HCEC 1CT (cell line): ENCODE measurements around the gene AIMP1.
A peak's percentile ranks its signal among the peaks of the same experiment; 100 is the strongest.
"Not testable (repeated sequence)": the region's sequence is repeated elsewhere in the genome, so short reads cannot be mapped to it uniquely, and the experiment has no call there.

Experiments used
- DNase-seq: peaks from one replicate; pipeline ENCODE4 v3.0.0-alpha.2; 2017

AIMP1 gene

GRCh38 chr4:106312997-106313522 is 3.3 kb upstream of the AIMP1 start:
- no peak for DNase-seq

- no peak for DNase-seq
Measured at GRCh38 chr4:106314960-106315359, 1.4 kb upstream of the AIMP1 start.

- DNase-seq = peak; percentile 29
Measured at GRCh38 chr4:106315476-106315967, 828 bp upstream of the AIMP1 start.

GRCh38 chr4:106316773-106317409 is 541 bp downstream of the AIMP1 start:
- DNase-seq = no peak

- no peak for DNase-seq
Measured at GRCh38 chr4:106317815-106318214, 1.5 kb downstream of the AIMP1 start.

- DNase-seq = no peak
Measured at GRCh38 chr4:106318511-106318910, 2.2 kb downstream of the AIMP1 start.

- DNase-seq = no peak
Measured at GRCh38 chr4:106320235-106320634, 3.9 kb downstream of the AIMP1 start.

GRCh38 chr4:106321168-106321567 is 4.8 kb downstream of the AIMP1 start:
- not testable (repeated sequence) for DNase-seq

- not testable (repeated sequence) for DNase-seq
Measured at GRCh38 chr4:106321814-106322213, 5.5 kb downstream of the AIMP1 start.

- DNase-seq = no peak
Measured at GRCh38 chr4:106323119-106323518, 6.8 kb downstream of the AIMP1 start.

- no peak for DNase-seq
Measured at GRCh38 chr4:106325800-106326199, 9.4 kb downstream of the AIMP1 start.

GRCh38 chr4:106329041-106329618 is 12.8 kb downstream of the AIMP1 start:
- DNase-seq = peak; percentile 38

GRCh38 chr4:106333186-106333585 is 16.8 kb downstream of the AIMP1 start:
- no peak for DNase-seq

- no peak for DNase-seq
Measured at GRCh38 chr4:106334741-106335470, 18.6 kb downstream of the AIMP1 start.

GRCh38 chr4:106336618-106337017 is 20.3 kb downstream of the AIMP1 start:
- no peak for DNase-seq

- DNase-seq = no peak
Measured at GRCh38 chr4:106337916-106338315, 21.6 kb downstream of the AIMP1 start.

- no peak for DNase-seq
Measured at GRCh38 chr4:106338671-106339070, 22.3 kb downstream of the AIMP1 start.

- DNase-seq = no peak
Measured at GRCh38 chr4:106339431-106339830, 23.1 kb downstream of the AIMP1 start.

GRCh38 chr4:106340774-106341173 is 24.4 kb downstream of the AIMP1 start:
- DNase-seq = no peak

- DNase-seq = no peak
Measured at GRCh38 chr4:106343865-106344646, 27.7 kb downstream of the AIMP1 start.

- DNase-seq = peak; percentile 18
Measured at GRCh38 chr4:106344647-106344970, 28.3 kb downstream of the AIMP1 start.

GRCh38 chr4:106347167-106347566 is 30.8 kb downstream of the AIMP1 start:
- DNase-seq = no peak

GRCh38 chr4:106351016-106351415 is 34.7 kb downstream of the AIMP1 start:
- no peak for DNase-seq
